GM23338 (cell line): ENCODE results near the gene GTSE1. TPM values are rescaled to one million over a fixed set of nuclear protein-coding genes. Genes with fewer than 3 reads are reported as not detected.

Experiments
- ATAC-seq: fragments of 200-7000 bp; cut with Tn5 transposase; 3 replicates; pipeline ENCODE4 v1.9.1; 2020
- DNase-seq: peaks from one replicate; pipeline ENCODE4 v3.0.0-alpha.2; 2015; ENCODE audit warnings: low spot score
- H2AFZ ChIP-seq: fragments of 200-600 bp; sonication (generic); 2 replicates; pipeline ENCODE4 v1.8.0; 2016; ENCODE audit warnings: antibody characterized with exemption, mild to moderate bottlenecking, moderate library complexity
- H3F3A ChIP-seq: fragments of 200-600 bp; sonication (generic); replicated peaks from 2 replicates; pipeline ENCODE4 v1.8.0; 2017; ENCODE audit warnings: antibody characterized with exemption, mixed run types, low read depth
- H3K27ac ChIP-seq: fragments of 200-600 bp; sonication (generic); 2 replicates; pipeline ENCODE4 v1.6.1; 2016; ENCODE audit warnings: low read depth
- H3K27me3 ChIP-seq: fragments of 200-600 bp; sonication (generic); 2 replicates; pipeline ENCODE4 v1.8.0; 2016; ENCODE audit warnings: mild to moderate bottlenecking, mixed run types, moderate library complexity; ENCODE audit not compliant: insufficient read depth
- H3K36me3 ChIP-seq: fragments of 200-600 bp; sonication (generic); 2 replicates; pipeline ENCODE4 v1.8.0; 2016; ENCODE audit warnings: mild to moderate bottlenecking; ENCODE audit not compliant: insufficient read depth
- H3K4me1 ChIP-seq: fragments of 200-600 bp; sonication (generic); 2 replicates; pipeline ENCODE4 v1.8.0; 2016; ENCODE audit warnings: mild to moderate bottlenecking, moderate library complexity; ENCODE audit not compliant: insufficient read depth
- H3K4me2 ChIP-seq: fragments of 200-600 bp; sonication (generic); 2 replicates; pipeline ENCODE4 v1.7.1; 2017; ENCODE audit warnings: mixed run types
- H3K4me3 ChIP-seq: fragments of 200-600 bp; sonication (generic); 2 replicates; pipeline ENCODE4 v1.6.1; 2016; ENCODE audit warnings: mixed run types
- H3K79me2 ChIP-seq: fragments of 200-600 bp; sonication (generic); replicated peaks from 2 replicates; pipeline ENCODE4 v1.8.0; 2017; ENCODE audit warnings: mild to moderate bottlenecking; ENCODE audit not compliant: insufficient read depth
- H3K9me2 ChIP-seq: fragments of 200-600 bp; sonication (generic); 2 replicates; pipeline ENCODE4 v1.8.0; 2017; ENCODE audit not compliant: insufficient read depth
- H4K20me1 ChIP-seq: fragments of 200-600 bp; sonication (generic); replicated peaks from 2 replicates; pipeline ENCODE4 v1.8.0; 2017; ENCODE audit warnings: mild to moderate bottlenecking; ENCODE audit not compliant: insufficient read depth
- H3K27ac Mint-ChIP-seq: 2 replicates; pipeline ENCODE4 v1.8.0; 2020; ENCODE audit warnings: inconsistent platforms, mild to moderate bottlenecking, moderate library complexity, mixed read lengths
- H3K27me3 Mint-ChIP-seq: 3 replicates; pipeline ENCODE4 v1.8.0; 2022; ENCODE audit warnings: low read depth, mild to moderate bottlenecking, moderate library complexity, mixed read lengths, inconsistent platforms; ENCODE audit not compliant: insufficient read depth, poor library complexity
- H3K36me3 Mint-ChIP-seq: 3 replicates; pipeline ENCODE4 v1.8.0; 2021; ENCODE audit warnings: low read depth, mild to moderate bottlenecking, inconsistent platforms, moderate library complexity, mixed read lengths
- H3K4me1 Mint-ChIP-seq: 3 replicates; pipeline ENCODE4 v1.8.0; 2020; ENCODE audit warnings: mild to moderate bottlenecking, inconsistent platforms, mixed read lengths
- H3K4me3 Mint-ChIP-seq: 3 replicates; pipeline ENCODE4 v1.8.0; 2021; ENCODE audit warnings: moderate library complexity, mild to moderate bottlenecking, inconsistent platforms, mixed read lengths
- H3K9me3 Mint-ChIP-seq: 3 replicates; pipeline ENCODE4 v1.8.0; 2020; ENCODE audit warnings: moderate library complexity, mild to moderate bottlenecking, inconsistent platforms, mixed read lengths
- ETS1 ChIP-seq: IDR thresholded peaks from 2 replicates; pipeline ENCODE4 v1.6.1; 2016; ENCODE audit warnings: antibody characterized with exemption
- EZH2 ChIP-seq: fragments of 200-600 bp; sonication (generic); IDR thresholded peaks from one replicate; pipeline ENCODE4 v1.8.0; 2017; ENCODE audit warnings: antibody characterized with exemption, mild to moderate bottlenecking, low read depth; ENCODE audit not compliant: unreplicated experiment
- EZH2phosphoT487 ChIP-seq: fragments of 200-600 bp; sonication (generic); IDR thresholded peaks from one replicate; pipeline ENCODE4 v1.8.1; 2018; ENCODE audit warnings: antibody characterized with exemption; ENCODE audit not compliant: unreplicated experiment
- JUNB ChIP-seq: IDR thresholded peaks from one replicate; pipeline ENCODE4 v1.6.1; 2016; ENCODE audit warnings: antibody characterized with exemption; ENCODE audit not compliant: unreplicated experiment
- NANOG ChIP-seq: IDR thresholded peaks from 2 replicates; pipeline ENCODE4 v1.6.1; 2016; ENCODE audit warnings: antibody characterized with exemption, borderline replicate concordance
- REST ChIP-seq: IDR thresholded peaks from one replicate; pipeline ENCODE4 v1.6.1; 2018; ENCODE audit warnings: antibody characterized with exemption; ENCODE audit not compliant: unreplicated experiment
- ZNF462 ChIP-seq: fragments of 250-450 bp; sonication (Bioruptor Pico); IDR thresholded peaks from 2 replicates; pipeline ENCODE4 v1.5.0; 2020; ENCODE audit warnings: mild to moderate bottlenecking, moderate library complexity
- polyA plus RNA-seq: library from polyadenylated mRNA; unstranded; fragments of >200 nt; fragmentation: Nextera tagmentation; extraction: Ambion mirVana; gene quantifications from 2 replicates; pipeline ENCODE4 v1.2.1, GENCODE V29; 2016
- total RNA-seq: library from RNA; depleted of rRNA; stranded (reverse); fragments of >200 nt; shearing (Covaris generic); gene quantifications from 2 replicates; pipeline ENCODE4 v1.2.3, GENCODE V29; 2014

The GTSE1 gene
- total and polyA plus RNA-seq, 2 experiments from 2014 or later, result 26.3 to 28.6 TPM

GRCh38 chr22:46281866-46282678, 14.6 kb upstream of the GTSE1 start:
- H3K36me3 Mint-ChIP-seq, result peaks cover 41% of the 10 kb centered on the region
- no peak overlapping the region for H3K4me3 Mint-ChIP-seq

GRCh38 chr22:46286006-46286405, 10.7 kb upstream of the GTSE1 start:
- DNase-seq, result no peak
- peaks cover 30% of the 10 kb centered on the region for H3K36me3 Mint-ChIP-seq
- Histone ChIP-seq H3K9me2 (no peaks in the 10 kb centered on the region), H3K27ac (no peak overlapping the region), H3K27me3 (no peaks in the 10 kb centered on the region), H4K20me1 (no peaks in the 10 kb centered on the region), H3K4me1 (no peaks in the 10 kb centered on the region), H3K36me3 (peaks cover 6% of the 10 kb centered on the region; the same call in 1 of the 2 replicates), H2AFZ (no peak overlapping the region), H3K4me2 (no peak overlapping the region), H3K79me2 (no peaks in the 10 kb centered on the region), H3K4me3 (no peak overlapping the region), H3F3A (no peaks in the 10 kb centered on the region)
- no peak overlapping the region for H3K27ac Mint-ChIP-seq
- H3K27me3 Mint-ChIP-seq, result peaks cover 12% of the 10 kb centered on the region
- no peak overlapping the region for H3K4me3 Mint-ChIP-seq
- H3K4me1 Mint-ChIP-seq, result no peaks in the 10 kb centered on the region
- no peaks in the 10 kb centered on the region; the same call in 2 of the 3 replicates for H3K9me3 Mint-ChIP-seq
- ATAC-seq, result no peak
- TF ChIP-seq REST (no peak), EZH2 (no peak), ZNF462 (CRISPR knock-in tag) (no peak), ETS1 (no peak), NANOG (no peak)

More at GRCh38 chr22:46281866-46282678, 14.6 kb upstream of the GTSE1 start:
- Histone ChIP-seq H3K4me3 (no peak overlapping the region), H3K9me2 (no peaks in the 10 kb centered on the region), H3K4me2 (no peak overlapping the region), H3K4me1 (no peaks in the 10 kb centered on the region), H2AFZ (no peak overlapping the region), H4K20me1 (no peaks in the 10 kb centered on the region), H3K36me3 (peaks cover 6% of the 10 kb centered on the region; the same call in 1 of the 2 replicates), H3K27ac (no peak overlapping the region), H3K79me2 (no peaks in the 10 kb centered on the region), H3K27me3 (no peaks in the 10 kb centered on the region), H3F3A (no peaks in the 10 kb centered on the region)
- H3K4me1 Mint-ChIP-seq, result no peaks in the 10 kb centered on the region
- TF ChIP-seq ETS1 (no peak), JUNB (no peak), EZH2phosphoT487 (no peak)
- H3K27ac Mint-ChIP-seq, result no peak overlapping the region
- H3K9me3 Mint-ChIP-seq, result no peaks in the 10 kb centered on the region; the same call in 2 of the 3 replicates
- peaks cover 11% of the 10 kb centered on the region for H3K27me3 Mint-ChIP-seq
- DNase-seq (no peak), ATAC-seq (no peak)
